ENCODE results near the gene RAB19.

Gene RAB19

GRCh38 chr7:140415361-140415760, 11.5 kb downstream of the RAB19 start:
- TF ChIP-seq CTCF (IDR thresholded peaks at IDR 0.05): no peak

- TF ChIP-seq CTCF (IDR thresholded peaks at IDR 0.05): no peak
These were observed 12.7 kb downstream of the RAB19 start for GRCh38 chr7:140416560-140416959.

- no peak for TF ChIP-seq CTCF (IDR thresholded peaks at IDR 0.05)
These were observed 13.7 kb downstream of the RAB19 start for GRCh38 chr7:140417456-140418155.

- TF ChIP-seq CTCF (IDR thresholded peaks at IDR 0.05): no peak
These were observed 14.8 kb downstream of the RAB19 start for GRCh38 chr7:140418653-140419052.

- no peak for TF ChIP-seq CTCF (IDR thresholded peaks at IDR 0.05)
These were observed 17.7 kb downstream of the RAB19 start for GRCh38 chr7:140421521-140421920.

- no peak for TF ChIP-seq CTCF (IDR thresholded peaks at IDR 0.05)
These were observed 19.6 kb downstream of the RAB19 start for GRCh38 chr7:140423501-140423900.

GRCh38 chr7:140425718-140426117, 21.9 kb downstream of the RAB19 start:
- TF ChIP-seq CTCF (IDR thresholded peaks at IDR 0.05): no peak

- TF ChIP-seq CTCF (IDR thresholded peaks at IDR 0.05): no peak
These were observed 22.3 kb downstream of the RAB19 start for GRCh38 chr7:140426130-140426529.
